ENCODE data around the gene PLD2. TPM values are rescaled to one million over a fixed set of nuclear protein-coding genes. Genes with fewer than 3 reads are reported as not detected.
A peak's percentile ranks its signal among the peaks of the same experiment; 100 is the strongest.

The PLD2 gene
- total and polyA plus RNA-seq, 9 of the 15 experiments (the other 6 are each of a cell fraction or from before 2014, with no cell fraction given): 0.20 to 7.5 (median 3.3) TPM

- ATAC-seq (0 out of 3 replicates have a peak, but pooled peaks have one; percentile 13), DNase-seq (ENCODE audit: extremely low read depth in 1 of 4, low spot score in 3 of 4) (peak in 1 of 4 experiments; percentile 18), FAIRE-seq (no peak)
- Histone ChIP-seq H2AFZ (ENCODE audit: low read depth, low read length) (no peak overlapping the region), H3K4me1 (replicated peaks in 1 of 2; ENCODE audit: control insufficient read depth in 2 of 2, insufficient read depth in 2 of 2, low read length in 2 of 2) (peaks cover 3 to 22% of the 10 kb centered on the region in 2 experiments; a peak in 3 of 5 replicates), H3K9me1 (ENCODE audit: control insufficient read depth, insufficient read depth, low read length) (no peaks in the 10 kb centered on the region), H3K9ac (ENCODE audit: insufficient read depth in 1 of 2, low read depth in 2 of 2, low read length in 2 of 2) (peak overlapping the region in 1 of 2 experiments; percentile 65; a peak in 1 of 4 replicates), H3K4me3 (no peak overlapping the region), H3K4me2 (ENCODE audit: insufficient read depth, low read length) (no peak overlapping the region), H3K9me3 (replicated peaks; ENCODE audit: control insufficient read depth, insufficient read depth, low read depth, low read length) (no peaks in the 10 kb centered on the region), H3K27me3 (ENCODE audit: control insufficient read depth in 2 of 2, insufficient read depth in 2 of 2, low read length in 2 of 2) (no peaks in the 10 kb centered on the region), H3K79me2 (ENCODE audit: control insufficient read depth, insufficient read depth, low read length) (no peaks in the 10 kb centered on the region), H3K27ac (ENCODE audit: extremely low read depth, low read depth, low read length) (no peak overlapping the region), H3K36me3 (ENCODE audit: control insufficient read depth, insufficient read depth, low read length) (no peaks in the 10 kb centered on the region), H4K20me1 (replicated peaks; ENCODE audit: control insufficient read depth, insufficient read depth, low read length) (no peaks in the 10 kb centered on the region; the same call in 1 of the 2 replicates)
- ChIA-PET POLR2A (interaction anchor here (0.6 kb wide), 1 partner anchor 104 kb away, joined by 4 read pairs; no protein-coding TSS in a partner anchor), CTCF (ENCODE audit: low intra/inter-chr PET ratio) (no interaction called here)
- intact Hi-C loops (cut with micrococcal nuclease): no loop called here
- BruUV-seq (replicated peaks): no TSS peak
- TF ChIP-seq POLR2A (conservative IDR thresholded peaks at IDR 0.05) (no peak), MEIS2 (IDR thresholded peaks at IDR 0.05; ENCODE audit: partially characterized antibody) (no peak)
- TF ChIP-seq, protein P1, sequence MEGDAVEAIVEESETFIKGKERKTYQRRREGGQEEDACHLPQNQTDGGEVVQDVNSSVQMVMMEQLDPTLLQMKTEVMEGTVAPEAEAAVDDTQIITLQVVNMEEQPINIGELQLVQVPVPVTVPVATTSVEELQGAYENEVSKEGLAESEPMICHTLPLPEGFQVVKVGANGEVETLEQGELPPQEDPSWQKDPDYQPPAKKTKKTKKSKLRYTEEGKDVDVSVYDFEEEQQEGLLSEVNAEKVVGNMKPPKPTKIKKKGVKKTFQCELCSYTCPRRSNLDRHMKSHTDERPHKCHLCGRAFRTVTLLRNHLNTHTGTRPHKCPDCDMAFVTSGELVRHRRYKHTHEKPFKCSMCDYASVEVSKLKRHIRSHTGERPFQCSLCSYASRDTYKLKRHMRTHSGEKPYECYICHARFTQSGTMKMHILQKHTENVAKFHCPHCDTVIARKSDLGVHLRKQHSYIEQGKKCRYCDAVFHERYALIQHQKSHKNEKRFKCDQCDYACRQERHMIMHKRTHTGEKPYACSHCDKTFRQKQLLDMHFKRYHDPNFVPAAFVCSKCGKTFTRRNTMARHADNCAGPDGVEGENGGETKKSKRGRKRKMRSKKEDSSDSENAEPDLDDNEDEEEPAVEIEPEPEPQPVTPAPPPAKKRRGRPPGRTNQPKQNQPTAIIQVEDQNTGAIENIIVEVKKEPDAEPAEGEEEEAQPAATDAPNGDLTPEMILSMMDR (IDR thresholded peaks at IDR 0.05 in 2 of 3, conservative IDR thresholded peaks at IDR 0.05 in 1 of 3; ENCODE audit: insufficient read depth in 2 of 3, low read depth in 1 of 3, low read length in 3 of 3): peak in 1 of 3 experiments; percentile 16; a peak in 2 of 6 replicates
- in situ Hi-C loops (cut with MboI): no loop called here
- WGBS (ENCODE audit: insufficient coverage, low coverage, missing lambda C conversion rate): 28% methylated on average over 5 of the region's 6 CpGs
Measured at GRCh38 chr17:4808378-4808767, 1.4 kb downstream of the PLD2 start.
